SH-SY5Y (cell line): ENCODE results near the gene TNPO2.

Source experiments
- GATA2 ChIP-seq: IDR thresholded peaks from 2 replicates; pipeline ENCODE4 v1.6.1; 2011; ENCODE audit warnings: mild to moderate bottlenecking, low read depth, low read length
- GATA3 ChIP-seq: IDR thresholded peaks from 2 replicates; pipeline ENCODE4 v1.6.1; 2011; ENCODE audit warnings: low read depth, mild to moderate bottlenecking, low read length, moderate library complexity

- TF ChIP-seq GATA3, result no peak
- TF ChIP-seq GATA2, result no peak
These were observed 42.4 kb upstream of the TNPO2 start for GRCh38 chr19:12766051-12766521.
